HepG2 (cell line): ENCODE data around the gene ERF. TPM values are rescaled to one million over a fixed set of nuclear protein-coding genes. Genes with fewer than 3 reads are reported as not detected.

Source experiments
- IRX3 ChIP-seq: sonication (generic); formaldehyde crosslinking; IDR thresholded peaks from 2 replicates; pipeline ENCODE4 v1.8.1; 2023; ENCODE audit warnings: mild to moderate bottlenecking, low read depth, missing genetic modification reagents, borderline replicate concordance
- NFATC3 ChIP-seq: sonication (generic); formaldehyde crosslinking; IDR thresholded peaks from 2 replicates; pipeline ENCODE4 v1.5.1; 2020; ENCODE audit warnings: mild to moderate bottlenecking, missing genetic modification reagents
- NRL ChIP-seq: sonication (generic); formaldehyde crosslinking; IDR thresholded peaks from 2 replicates; pipeline ENCODE4 v1.5.0; 2020; ENCODE audit warnings: missing genetic modification reagents, mild to moderate bottlenecking, moderate library complexity, borderline replicate concordance
- RFX5 ChIP-seq: IDR thresholded peaks from 2 replicates; pipeline ENCODE4 v1.6.1; 2011; ENCODE audit warnings: low read depth, low read length, improper control_type of control experiment
- SMYD3 ChIP-seq: sonication (generic); formaldehyde crosslinking; IDR thresholded peaks from 2 replicates; pipeline ENCODE4 v1.8.1; 2023; ENCODE audit warnings: mild to moderate bottlenecking, missing genetic modification reagents
- ZFY ChIP-seq: sonication (generic); formaldehyde crosslinking; IDR thresholded peaks from 2 replicates; pipeline ENCODE4 v1.4.0; 2020; ENCODE audit warnings: missing genetic modification reagents
- ZNF24 ChIP-seq: fragments of 450-650 bp; IDR thresholded peaks from 2 replicates; pipeline ENCODE4 v1.6.1; 2017; ENCODE audit warnings: antibody characterized with exemption, mild to moderate bottlenecking
- ZNF720 ChIP-seq: sonication (generic); formaldehyde crosslinking; IDR thresholded peaks from 2 replicates; pipeline ENCODE4 v1.4.0; 2020; ENCODE audit warnings: missing genetic modification reagents
- polyA plus RNA-seq, 8 experiments: library from polyadenylated mRNA; depleted of rRNA in 3 of 8; stranded (reverse) in 7 of 8; unstranded in 1 of 8; fragments of >200 nt; fragmentation: Illumina TruSeq in 4 of 8; extraction: Trizol in 4 of 8; gene quantifications; 2 replicates each; pipeline versions ENCODE4 v1.2.1 to v1.2.3, GENCODE V29; 2011 to 2016; ENCODE audit warnings: low read depth in 4 of 8, missing spikeins in 1 of 8, mixed read lengths in 1 of 8; ENCODE audit not compliant: insufficient read depth in 1 of 8
- total RNA-seq, 5 experiments: library from RNA; depleted of rRNA; stranded (reverse); fragments of >200 nt; fragmentation: Illumina TruSeq; extraction: Trizol; gene quantifications; 2 replicates each; pipeline ENCODE4 v1.2.3, GENCODE V29; 2016; ENCODE audit warnings: low read depth in 1 of 5
- TF ChIP-seq, protein P1 (sequence below): sonication (generic); formaldehyde crosslinking; IDR thresholded peaks from 2 replicates; pipeline ENCODE4 v1.5.0; 2020; ENCODE audit warnings: mild to moderate bottlenecking, missing genetic modification reagents, borderline replicate concordance
- TF ChIP-seq, protein P2 (sequence below): sonication (generic); formaldehyde crosslinking; IDR thresholded peaks from one replicate; pipeline ENCODE4 v1.5.1; 2020; ENCODE audit warnings: mild to moderate bottlenecking, missing genetic modification reagents; ENCODE audit errors: not compliant biosample characterization
- TF ChIP-seq, protein P3 (sequence below): sonication (generic); IDR thresholded peaks from 2 replicates; pipeline ENCODE4 v1.6.1; 2016; ENCODE audit warnings: low read depth, borderline replicate concordance

ERF gene
- total and polyA plus RNA-seq, 2 of the 13 experiments (the other 11 are each of a cell fraction or from before 2014, with no cell fraction given), result 67.1 to 69.9 TPM

DNA sequence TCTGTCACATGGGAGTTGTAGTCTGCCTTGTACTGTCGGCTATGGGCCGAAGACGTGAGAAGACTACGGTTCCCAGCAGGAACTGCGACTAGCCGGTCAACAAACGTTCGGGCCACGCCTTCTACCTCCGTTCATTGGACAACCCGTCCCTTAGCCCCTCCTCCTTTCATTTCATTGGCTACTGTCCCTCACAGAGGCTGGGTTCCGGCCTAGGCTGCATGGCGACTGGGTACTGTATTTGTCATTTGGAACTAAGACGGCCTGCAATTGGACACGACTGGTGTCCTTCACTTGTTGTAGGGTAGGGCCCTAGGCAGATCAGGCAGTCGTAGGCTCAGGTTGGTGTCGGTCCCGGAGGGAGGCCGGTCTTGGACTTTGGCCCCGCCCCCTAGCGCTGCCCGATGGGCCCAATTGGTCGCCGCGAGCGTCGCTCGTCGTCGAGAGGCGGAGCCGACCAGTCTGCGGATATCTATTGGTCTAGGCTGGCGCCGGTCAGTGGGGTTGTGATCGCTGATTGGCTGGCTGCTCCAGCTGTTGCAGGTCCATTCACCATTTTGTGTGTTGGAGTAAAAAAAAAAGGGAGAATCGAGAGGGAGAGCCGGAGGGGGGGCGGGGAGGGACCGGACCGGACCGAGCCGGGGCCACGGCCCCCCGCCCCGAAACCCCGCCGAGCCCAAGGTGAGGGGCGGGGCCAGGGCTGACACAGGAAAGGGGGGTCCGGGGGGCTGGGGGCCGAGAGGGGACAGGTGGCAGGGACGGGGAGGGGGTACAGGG is 14.0 kb upstream of the ERF start, which contains the start of gene CIC (continued):
- no peak for TF ChIP-seq ZNF24
- TF ChIP-seq, protein P1, sequence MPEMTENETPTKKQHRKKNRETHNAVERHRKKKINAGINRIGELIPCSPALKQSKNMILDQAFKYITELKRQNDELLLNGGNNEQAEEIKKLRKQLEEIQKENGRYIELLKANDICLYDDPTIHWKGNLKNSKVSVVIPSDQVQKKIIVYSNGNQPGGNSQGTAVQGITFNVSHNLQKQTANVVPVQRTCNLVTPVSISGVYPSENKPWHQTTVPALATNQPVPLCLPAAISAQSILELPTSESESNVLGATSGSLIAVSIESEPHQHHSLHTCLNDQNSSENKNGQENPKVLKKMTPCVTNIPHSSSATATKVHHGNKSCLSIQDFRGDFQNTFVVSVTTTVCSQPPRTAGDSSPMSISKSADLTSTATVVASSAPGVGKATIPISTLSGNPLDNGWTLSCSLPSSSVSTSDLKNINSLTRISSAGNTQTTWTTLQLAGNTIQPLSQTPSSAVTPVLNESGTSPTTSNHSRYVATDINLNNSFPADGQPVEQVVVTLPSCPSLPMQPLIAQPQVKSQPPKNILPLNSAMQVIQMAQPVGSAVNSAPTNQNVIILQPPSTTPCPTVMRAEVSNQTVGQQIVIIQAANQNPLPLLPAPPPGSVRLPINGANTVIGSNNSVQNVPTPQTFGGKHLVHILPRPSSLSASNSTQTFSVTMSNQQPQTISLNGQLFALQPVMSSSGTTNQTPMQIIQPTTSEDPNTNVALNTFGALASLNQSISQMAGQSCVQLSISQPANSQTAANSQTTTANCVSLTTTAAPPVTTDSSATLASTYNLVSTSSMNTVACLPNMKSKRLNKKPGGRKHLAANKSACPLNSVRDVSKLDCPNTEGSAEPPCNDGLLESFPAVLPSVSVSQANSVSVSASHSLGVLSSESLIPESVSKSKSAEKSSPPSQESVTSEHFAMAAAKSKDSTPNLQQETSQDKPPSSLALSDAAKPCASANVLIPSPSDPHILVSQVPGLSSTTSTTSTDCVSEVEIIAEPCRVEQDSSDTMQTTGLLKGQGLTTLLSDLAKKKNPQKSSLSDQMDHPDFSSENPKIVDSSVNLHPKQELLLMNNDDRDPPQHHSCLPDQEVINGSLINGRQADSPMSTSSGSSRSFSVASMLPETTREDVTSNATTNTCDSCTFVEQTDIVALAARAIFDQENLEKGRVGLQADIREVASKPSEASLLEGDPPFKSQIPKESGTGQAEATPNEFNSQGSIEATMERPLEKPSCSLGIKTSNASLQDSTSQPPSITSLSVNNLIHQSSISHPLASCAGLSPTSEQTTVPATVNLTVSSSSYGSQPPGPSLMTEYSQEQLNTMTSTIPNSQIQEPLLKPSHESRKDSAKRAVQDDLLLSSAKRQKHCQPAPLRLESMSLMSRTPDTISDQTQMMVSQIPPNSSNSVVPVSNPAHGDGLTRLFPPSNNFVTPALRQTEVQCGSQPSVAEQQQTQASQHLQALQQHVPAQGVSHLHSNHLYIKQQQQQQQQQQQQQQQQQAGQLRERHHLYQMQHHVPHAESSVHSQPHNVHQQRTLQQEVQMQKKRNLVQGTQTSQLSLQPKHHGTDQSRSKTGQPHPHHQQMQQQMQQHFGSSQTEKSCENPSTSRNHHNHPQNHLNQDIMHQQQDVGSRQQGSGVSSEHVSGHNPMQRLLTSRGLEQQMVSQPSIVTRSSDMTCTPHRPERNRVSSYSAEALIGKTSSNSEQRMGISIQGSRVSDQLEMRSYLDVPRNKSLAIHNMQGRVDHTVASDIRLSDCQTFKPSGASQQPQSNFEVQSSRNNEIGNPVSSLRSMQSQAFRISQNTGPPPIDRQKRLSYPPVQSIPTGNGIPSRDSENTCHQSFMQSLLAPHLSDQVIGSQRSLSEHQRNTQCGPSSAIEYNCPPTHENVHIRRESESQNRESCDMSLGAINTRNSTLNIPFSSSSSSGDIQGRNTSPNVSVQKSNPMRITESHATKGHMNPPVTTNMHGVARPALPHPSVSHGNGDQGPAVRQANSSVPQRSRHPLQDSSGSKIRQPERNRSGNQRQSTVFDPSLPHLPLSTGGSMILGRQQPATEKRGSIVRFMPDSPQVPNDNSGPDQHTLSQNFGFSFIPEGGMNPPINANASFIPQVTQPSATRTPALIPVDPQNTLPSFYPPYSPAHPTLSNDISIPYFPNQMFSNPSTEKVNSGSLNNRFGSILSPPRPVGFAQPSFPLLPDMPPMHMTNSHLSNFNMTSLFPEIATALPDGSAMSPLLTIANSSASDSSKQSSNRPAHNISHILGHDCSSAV (CRISPR knock-in tag), result no peak
- TF ChIP-seq, protein P2, sequence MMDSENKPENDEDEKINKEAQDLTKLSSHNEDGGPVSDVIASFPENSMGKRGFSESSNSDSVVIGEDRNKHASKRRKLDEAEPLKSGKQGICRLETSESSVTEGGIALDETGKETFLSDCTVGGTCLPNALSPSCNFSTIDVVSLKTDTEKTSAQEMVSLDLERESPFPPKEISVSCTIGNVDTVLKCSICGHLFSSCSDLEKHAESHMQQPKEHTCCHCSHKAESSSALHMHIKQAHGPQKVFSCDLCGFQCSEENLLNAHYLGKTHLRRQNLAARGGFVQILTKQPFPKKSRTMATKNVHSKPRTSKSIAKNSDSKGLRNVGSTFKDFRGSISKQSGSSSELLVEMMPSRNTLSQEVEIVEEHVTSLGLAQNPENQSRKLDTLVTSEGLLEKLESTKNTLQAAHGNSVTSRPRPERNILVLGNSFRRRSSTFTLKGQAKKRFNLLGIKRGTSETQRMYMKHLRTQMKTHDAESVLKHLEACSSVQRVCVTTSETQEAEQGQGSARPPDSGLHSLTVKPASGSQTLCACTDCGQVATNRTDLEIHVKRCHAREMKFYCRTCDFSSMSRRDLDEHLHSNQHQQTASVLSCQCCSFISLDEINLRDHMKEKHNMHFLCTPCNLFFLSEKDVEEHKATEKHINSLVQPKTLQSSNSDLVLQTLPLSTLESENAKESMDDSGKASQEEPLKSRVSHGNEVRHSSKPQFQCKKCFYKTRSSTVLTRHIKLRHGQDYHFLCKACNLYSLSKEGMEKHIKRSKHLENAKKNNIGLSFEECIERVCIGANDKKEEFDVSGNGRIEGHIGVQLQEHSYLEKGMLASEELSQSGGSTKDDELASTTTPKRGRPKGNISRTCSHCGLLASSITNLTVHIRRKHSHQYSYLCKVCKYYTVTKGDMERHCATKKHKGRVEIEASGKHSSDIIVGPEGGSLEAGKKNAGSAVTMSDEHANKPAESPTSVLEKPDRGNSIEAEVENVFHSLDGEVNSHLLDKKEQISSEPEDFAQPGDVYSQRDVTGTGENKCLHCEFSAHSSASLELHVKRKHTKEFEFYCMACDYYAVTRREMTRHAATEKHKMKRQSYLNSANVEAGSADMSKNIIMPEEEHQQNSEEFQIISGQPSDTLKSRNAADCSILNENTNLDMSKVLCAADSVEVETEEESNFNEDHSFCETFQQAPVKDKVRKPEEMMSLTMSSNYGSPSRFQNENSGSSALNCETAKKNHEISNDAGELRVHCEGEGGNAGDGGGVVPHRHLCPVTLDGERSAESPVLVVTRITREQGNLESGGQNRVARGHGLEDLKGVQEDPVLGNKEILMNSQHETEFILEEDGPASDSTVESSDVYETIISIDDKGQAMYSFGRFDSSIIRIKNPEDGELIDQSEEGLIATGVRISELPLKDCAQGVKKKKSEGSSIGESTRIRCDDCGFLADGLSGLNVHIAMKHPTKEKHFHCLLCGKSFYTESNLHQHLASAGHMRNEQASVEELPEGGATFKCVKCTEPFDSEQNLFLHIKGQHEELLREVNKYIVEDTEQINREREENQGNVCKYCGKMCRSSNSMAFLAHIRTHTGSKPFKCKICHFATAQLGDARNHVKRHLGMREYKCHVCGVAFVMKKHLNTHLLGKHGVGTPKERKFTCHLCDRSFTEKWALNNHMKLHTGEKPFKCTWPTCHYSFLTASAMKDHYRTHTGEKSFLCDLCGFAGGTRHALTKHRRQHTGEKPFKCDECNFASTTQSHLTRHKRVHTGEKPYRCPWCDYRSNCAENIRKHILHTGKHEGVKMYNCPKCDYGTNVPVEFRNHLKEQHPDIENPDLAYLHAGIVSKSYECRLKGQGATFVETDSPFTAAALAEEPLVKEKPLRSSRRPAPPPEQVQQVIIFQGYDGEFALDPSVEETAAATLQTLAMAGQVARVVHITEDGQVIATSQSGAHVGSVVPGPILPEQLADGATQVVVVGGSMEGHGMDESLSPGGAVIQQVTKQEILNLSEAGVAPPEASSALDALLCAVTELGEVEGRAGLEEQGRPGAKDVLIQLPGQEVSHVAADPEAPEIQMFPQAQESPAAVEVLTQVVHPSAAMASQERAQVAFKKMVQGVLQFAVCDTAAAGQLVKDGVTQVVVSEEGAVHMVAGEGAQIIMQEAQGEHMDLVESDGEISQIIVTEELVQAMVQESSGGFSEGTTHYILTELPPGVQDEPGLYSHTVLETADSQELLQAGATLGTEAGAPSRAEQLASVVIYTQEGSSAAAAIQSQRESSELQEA (CRISPR knock-in tag), result no peak
- 0 out of 2 replicates have a peak, but pooled peaks have one; percentile 9 for TF ChIP-seq ZFY
- 0 out of 2 replicates have a peak, but pooled peaks have one; percentile 9 for TF ChIP-seq NFATC3 (CRISPR knock-in tag)
- TF ChIP-seq ZNF720 (CRISPR knock-in tag), result no peak
- TF ChIP-seq IRX3 (CRISPR knock-in tag), result no peak
- no peak for TF ChIP-seq NRL (CRISPR knock-in tag)
- TF ChIP-seq, protein P3, sequence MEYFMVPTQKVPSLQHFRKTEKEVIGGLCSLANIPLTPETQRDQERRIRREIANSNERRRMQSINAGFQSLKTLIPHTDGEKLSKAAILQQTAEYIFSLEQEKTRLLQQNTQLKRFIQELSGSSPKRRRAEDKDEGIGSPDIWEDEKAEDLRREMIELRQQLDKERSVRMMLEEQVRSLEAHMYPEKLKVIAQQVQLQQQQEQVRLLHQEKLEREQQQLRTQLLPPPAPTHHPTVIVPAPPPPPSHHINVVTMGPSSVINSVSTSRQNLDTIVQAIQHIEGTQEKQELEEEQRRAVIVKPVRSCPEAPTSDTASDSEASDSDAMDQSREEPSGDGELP, result peak; percentile 99
- TF ChIP-seq SMYD3 (CRISPR knock-in tag), result no peak
- peak; percentile 77 for TF ChIP-seq RFX5
